Neural cell (in vitro differentiated cells): ENCODE results near the gene ETFB. TPM values are rescaled to one million over a fixed set of nuclear protein-coding genes. Genes with fewer than 3 reads are reported as not detected.
A peak's percentile ranks its signal among the peaks of the same experiment; 100 is the strongest.

Experiments used
- H2AFZ ChIP-seq: fragments of 200-600, 300-800 bp; sonication (generic), shearing (Covaris generic); 2 replicates; pipeline ENCODE4 v1.6.0; 2014; ENCODE audit warnings: low read depth, mild to moderate bottlenecking, antibody characterized with exemption, low read length, moderate library complexity
- H3F3A ChIP-seq: fragments of 200-600 bp; shearing (Covaris generic); 2 replicates; pipeline ENCODE4 v1.6.1; 2016; ENCODE audit warnings: mild to moderate bottlenecking, moderate library complexity, mixed read lengths, antibody characterized with exemption, low read length; ENCODE audit not compliant: insufficient read depth, poor library complexity, severe bottlenecking
- H3K27ac ChIP-seq: fragments of 200-600, 300-800 bp; sonication (generic), shearing (Covaris generic); 2 replicates; pipeline ENCODE4 v1.5.1; 2014; ENCODE audit warnings: mild to moderate bottlenecking, low read length, moderate library complexity
- H3K27me3 ChIP-seq: fragments of 300-800, 200-600 bp; sonication (generic), shearing (Covaris generic); 2 replicates; pipeline ENCODE4 v1.6.0; 2014; ENCODE audit warnings: mild to moderate bottlenecking, low read depth, low read length, moderate library complexity; ENCODE audit not compliant: insufficient read depth
- H3K36me3 ChIP-seq: fragments of 300-800, 200-600 bp; sonication (generic), shearing (Covaris generic); 2 replicates; pipeline ENCODE4 v1.5.1; 2014; ENCODE audit warnings: mild to moderate bottlenecking, antibody characterized with exemption, low read length, moderate library complexity; ENCODE audit not compliant: insufficient read depth
- H3K4me2 ChIP-seq: fragments of 300-800, 200-600 bp; sonication (generic), shearing (Covaris generic); 2 replicates; pipeline ENCODE4 v1.6.0; 2014; ENCODE audit warnings: mild to moderate bottlenecking, low read length
- H3K4me3 ChIP-seq: fragments of 300-800, 200-600 bp; sonication (generic), shearing (Covaris generic); 2 replicates; pipeline ENCODE4 v1.5.1; 2014; ENCODE audit warnings: mild to moderate bottlenecking, low read length, moderate library complexity
- H3K79me2 ChIP-seq: fragments of 200-600 bp; shearing (Covaris generic); replicated peaks from 2 replicates; pipeline ENCODE4 v1.6.0; 2014; ENCODE audit warnings: mild to moderate bottlenecking, low read length, moderate library complexity; ENCODE audit not compliant: insufficient read depth
- H3K9ac ChIP-seq: fragments of 300-800, 200-600 bp; sonication (generic), shearing (Covaris generic); 2 replicates; pipeline ENCODE4 v1.6.1; 2016; ENCODE audit warnings: mild to moderate bottlenecking, low read length, mixed read lengths
- H3K9me2 ChIP-seq: fragments of 200-600 bp; shearing (Covaris generic); 2 replicates; pipeline ENCODE4 v1.6.1; 2016; ENCODE audit warnings: mild to moderate bottlenecking, low read length, mixed read lengths; ENCODE audit not compliant: insufficient read depth
- H3K9me3 ChIP-seq: fragments of 200-600, 300-800 bp; sonication (generic), shearing (Covaris generic); 2 replicates; pipeline ENCODE4 v1.6.1; 2016; ENCODE audit warnings: mild to moderate bottlenecking, mixed run types, low read length, moderate library complexity, mixed read lengths
- H4K20me1 ChIP-seq: fragments of 200-600 bp; shearing (Covaris generic); 2 replicates; pipeline ENCODE4 v1.6.1; 2016; ENCODE audit warnings: mild to moderate bottlenecking, mixed run types; ENCODE audit not compliant: insufficient read depth
- EP300 ChIP-seq: fragments of 450-650 bp; conservative IDR thresholded peaks from 2 replicates; pipeline ENCODE4 v1.6.1; 2014; ENCODE audit warnings: antibody characterized with exemption, mild to moderate bottlenecking, moderate library complexity; ENCODE audit not compliant: poor library complexity, severe bottlenecking
- EZH2 ChIP-seq: fragments of 200-600, 300-800 bp; shearing (Covaris generic), sonication (generic); IDR thresholded peaks from 2 replicates; pipeline ENCODE4 v1.6.1; 2014; ENCODE audit warnings: antibody characterized with exemption, low read length, borderline replicate concordance, mild to moderate bottlenecking; ENCODE audit not compliant: insufficient read depth, poor library complexity, severe bottlenecking
- MXI1 ChIP-seq: fragments of 450-650 bp; conservative IDR thresholded peaks from 2 replicates; pipeline ENCODE4 v1.6.1; 2014; ENCODE audit warnings: antibody characterized with exemption, mild to moderate bottlenecking; ENCODE audit not compliant: poor library complexity, severe bottlenecking
- POLR2AphosphoS5 ChIP-seq: IDR thresholded peaks from 2 replicates; pipeline ENCODE4 v1.6.1; 2012
- RAD21 ChIP-seq: fragments of 450-650 bp; conservative IDR thresholded peaks from 2 replicates; pipeline ENCODE4 v1.6.1; 2014; ENCODE audit warnings: antibody characterized with exemption, mild to moderate bottlenecking, moderate library complexity
- SMC3 ChIP-seq: fragments of 450-650 bp; conservative IDR thresholded peaks from 2 replicates; pipeline ENCODE4 v1.6.1; 2014; ENCODE audit warnings: antibody characterized with exemption, mild to moderate bottlenecking, moderate library complexity; ENCODE audit not compliant: poor library complexity
- polyA plus RNA-seq: library from polyadenylated mRNA; depleted of rRNA; stranded (reverse); fragments of >200 nt; gene quantifications from 2 replicates; pipeline ENCODE4 v1.2.3, GENCODE V29; 2014
- TF ChIP-seq, protein P1 (sequence below): fragments of 450-650 bp; IDR thresholded peaks from 2 replicates; pipeline ENCODE4 v1.5.1; 2014; ENCODE audit warnings: antibody characterized with exemption, mild to moderate bottlenecking, moderate library complexity; ENCODE audit not compliant: poor library complexity, severe bottlenecking
- TF ChIP-seq, protein P2 (sequence below): IDR thresholded peaks from 2 replicates; pipeline ENCODE4 v1.6.1; 2012; ENCODE audit warnings: borderline replicate concordance

Gene ETFB
- polyA plus RNA-seq, 1 donor from 2014 or later, result 383 TPM

GRCh38 chr19:51295382-51296126 is 70.6 kb downstream of the ETFB start:
- no peaks in the 10 kb centered on the region for H3K9me3 ChIP-seq
- no peak overlapping the region for H3K4me3 ChIP-seq
- H3K79me2 ChIP-seq, result no peaks in the 10 kb centered on the region
- H3K27ac ChIP-seq, result no peak overlapping the region
- H4K20me1 ChIP-seq, result no peaks in the 10 kb centered on the region
- no peak overlapping the region for H2AFZ ChIP-seq
- H3K4me2 ChIP-seq, result no peak overlapping the region
- H3F3A ChIP-seq, result no peaks in the 10 kb centered on the region
- no peak for TF ChIP-seq POLR2AphosphoS5
- TF ChIP-seq, protein P1, sequence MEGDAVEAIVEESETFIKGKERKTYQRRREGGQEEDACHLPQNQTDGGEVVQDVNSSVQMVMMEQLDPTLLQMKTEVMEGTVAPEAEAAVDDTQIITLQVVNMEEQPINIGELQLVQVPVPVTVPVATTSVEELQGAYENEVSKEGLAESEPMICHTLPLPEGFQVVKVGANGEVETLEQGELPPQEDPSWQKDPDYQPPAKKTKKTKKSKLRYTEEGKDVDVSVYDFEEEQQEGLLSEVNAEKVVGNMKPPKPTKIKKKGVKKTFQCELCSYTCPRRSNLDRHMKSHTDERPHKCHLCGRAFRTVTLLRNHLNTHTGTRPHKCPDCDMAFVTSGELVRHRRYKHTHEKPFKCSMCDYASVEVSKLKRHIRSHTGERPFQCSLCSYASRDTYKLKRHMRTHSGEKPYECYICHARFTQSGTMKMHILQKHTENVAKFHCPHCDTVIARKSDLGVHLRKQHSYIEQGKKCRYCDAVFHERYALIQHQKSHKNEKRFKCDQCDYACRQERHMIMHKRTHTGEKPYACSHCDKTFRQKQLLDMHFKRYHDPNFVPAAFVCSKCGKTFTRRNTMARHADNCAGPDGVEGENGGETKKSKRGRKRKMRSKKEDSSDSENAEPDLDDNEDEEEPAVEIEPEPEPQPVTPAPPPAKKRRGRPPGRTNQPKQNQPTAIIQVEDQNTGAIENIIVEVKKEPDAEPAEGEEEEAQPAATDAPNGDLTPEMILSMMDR, result no peak
- TF ChIP-seq SMC3, result no peak
- TF ChIP-seq MXI1, result no peak
- TF ChIP-seq EP300, result no peak
- TF ChIP-seq RAD21, result no peak
- no peak for TF ChIP-seq EZH2
- TF ChIP-seq, protein P2, sequence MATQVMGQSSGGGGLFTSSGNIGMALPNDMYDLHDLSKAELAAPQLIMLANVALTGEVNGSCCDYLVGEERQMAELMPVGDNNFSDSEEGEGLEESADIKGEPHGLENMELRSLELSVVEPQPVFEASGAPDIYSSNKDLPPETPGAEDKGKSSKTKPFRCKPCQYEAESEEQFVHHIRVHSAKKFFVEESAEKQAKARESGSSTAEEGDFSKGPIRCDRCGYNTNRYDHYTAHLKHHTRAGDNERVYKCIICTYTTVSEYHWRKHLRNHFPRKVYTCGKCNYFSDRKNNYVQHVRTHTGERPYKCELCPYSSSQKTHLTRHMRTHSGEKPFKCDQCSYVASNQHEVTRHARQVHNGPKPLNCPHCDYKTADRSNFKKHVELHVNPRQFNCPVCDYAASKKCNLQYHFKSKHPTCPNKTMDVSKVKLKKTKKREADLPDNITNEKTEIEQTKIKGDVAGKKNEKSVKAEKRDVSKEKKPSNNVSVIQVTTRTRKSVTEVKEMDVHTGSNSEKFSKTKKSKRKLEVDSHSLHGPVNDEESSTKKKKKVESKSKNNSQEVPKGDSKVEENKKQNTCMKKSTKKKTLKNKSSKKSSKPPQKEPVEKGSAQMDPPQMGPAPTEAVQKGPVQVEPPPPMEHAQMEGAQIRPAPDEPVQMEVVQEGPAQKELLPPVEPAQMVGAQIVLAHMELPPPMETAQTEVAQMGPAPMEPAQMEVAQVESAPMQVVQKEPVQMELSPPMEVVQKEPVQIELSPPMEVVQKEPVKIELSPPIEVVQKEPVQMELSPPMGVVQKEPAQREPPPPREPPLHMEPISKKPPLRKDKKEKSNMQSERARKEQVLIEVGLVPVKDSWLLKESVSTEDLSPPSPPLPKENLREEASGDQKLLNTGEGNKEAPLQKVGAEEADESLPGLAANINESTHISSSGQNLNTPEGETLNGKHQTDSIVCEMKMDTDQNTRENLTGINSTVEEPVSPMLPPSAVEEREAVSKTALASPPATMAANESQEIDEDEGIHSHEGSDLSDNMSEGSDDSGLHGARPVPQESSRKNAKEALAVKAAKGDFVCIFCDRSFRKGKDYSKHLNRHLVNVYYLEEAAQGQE, result no peak
- H3K9ac ChIP-seq, result peak overlapping the region; percentile 9
- no peaks in the 10 kb centered on the region for H3K9me2 ChIP-seq
- H3K27me3 ChIP-seq, result no peaks in the 10 kb centered on the region
- no peaks in the 10 kb centered on the region for H3K36me3 ChIP-seq

Other genes with a start within 250 kb of the ETFB start
- gene SIGLEC9, start 241.5 kb downstream of the ETFB start, polyA plus RNA-seq, result not detected in 2 replicates
- gene SIGLEC7, start 224.1 kb downstream of the ETFB start, polyA plus RNA-seq, result not detected in 2 replicates
- gene CD33, start 141.3 kb downstream of the ETFB start, polyA plus RNA-seq, result not detected in 2 replicates
- not detected in 2 replicates for gene SIGLECL1, start 115.3 kb downstream of the ETFB start, polyA plus RNA-seq
- 13.5 and 18.3 TPM in 2 replicates for gene IGLON5, start 54.7 kb downstream of the ETFB start, polyA plus RNA-seq
- 1.5 and 2.3 TPM in 2 replicates for gene VSIG10L, start 24.2 kb downstream of the ETFB start, polyA plus RNA-seq
- gene CLDND2, start 2.6 kb upstream of the ETFB start, polyA plus RNA-seq, result not detected in 2 replicates
- gene NKG7, start 6.3 kb upstream of the ETFB start, polyA plus RNA-seq, result not detected in 2 replicates
- gene LIM2, start 21.6 kb upstream of the ETFB start, polyA plus RNA-seq, result not detected in 2 replicates
- not detected in 2 replicates for gene C19orf84, start 24.2 kb upstream of the ETFB start, polyA plus RNA-seq
- not detected in 2 replicates for gene SIGLEC10, start 51.3 kb upstream of the ETFB start, polyA plus RNA-seq
- not detected in 2 replicates for gene SIGLEC8, start 92.1 kb upstream of the ETFB start, polyA plus RNA-seq
- not detected in 2 replicates for gene CEACAM18, start 112.2 kb upstream of the ETFB start, polyA plus RNA-seq
- not detected in 2 replicates for gene SIGLEC12, start 135.4 kb upstream of the ETFB start, polyA plus RNA-seq
- not detected in 2 replicates for gene SIGLEC6, start 165.3 kb upstream of the ETFB start, polyA plus RNA-seq
- 10.9 and 20.6 TPM in 2 replicates for gene ZNF175, start 204.9 kb upstream of the ETFB start, polyA plus RNA-seq